DMS 273 (cell line): ENCODE results near the gene MDFI.

ENCODE experiments used
- DNase-seq: peaks from one replicate; lab custom pipeline; 2025; ENCODE audit not compliant: unreplicated experiment; lab: John Stamatoyannopoulos, UW

MDFI gene

DNA sequence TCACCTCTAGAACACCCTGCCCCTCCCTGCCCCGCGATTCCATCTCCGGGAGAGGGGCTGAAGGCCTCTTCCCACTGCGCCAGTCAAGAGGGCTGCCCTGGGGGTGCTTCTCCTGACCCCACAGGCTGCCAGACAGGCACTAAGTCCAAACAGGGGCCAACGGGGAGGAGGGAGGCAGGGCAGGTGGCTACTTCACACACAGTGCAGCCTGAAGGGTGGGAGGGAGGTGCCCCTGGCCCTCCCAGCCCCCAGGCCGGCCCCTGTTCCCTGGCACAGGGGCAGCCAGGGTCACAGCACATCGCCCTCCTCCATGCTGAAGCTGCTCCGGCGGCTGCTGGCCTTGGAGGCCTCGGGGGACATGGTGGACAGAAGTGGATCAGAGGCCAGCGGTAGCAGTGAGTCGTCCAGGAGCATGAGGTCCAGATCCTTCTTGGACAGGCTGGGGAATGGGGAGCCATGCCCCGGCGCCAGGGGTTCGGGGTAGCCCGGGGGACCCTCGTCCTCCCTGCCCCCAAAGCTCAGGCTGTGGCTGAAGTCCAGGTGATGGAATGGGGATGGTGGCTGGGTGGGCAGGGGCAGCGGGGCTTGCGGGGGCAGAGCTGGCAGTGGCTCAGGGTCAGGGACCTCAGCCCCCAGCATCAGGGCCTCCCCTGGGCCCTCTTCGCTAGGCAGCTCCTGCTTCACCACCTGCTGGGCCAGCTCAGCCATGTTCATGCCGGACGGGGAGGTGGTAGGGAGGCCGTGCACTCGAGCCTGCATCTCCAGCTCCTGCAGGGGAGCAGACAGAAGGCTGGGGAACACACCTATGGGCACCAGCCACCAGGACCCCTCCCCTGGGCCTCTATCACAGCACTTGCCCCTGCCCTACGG is 46.3 kb downstream of the MDFI start:
- no peak for DNase-seq

DNA sequence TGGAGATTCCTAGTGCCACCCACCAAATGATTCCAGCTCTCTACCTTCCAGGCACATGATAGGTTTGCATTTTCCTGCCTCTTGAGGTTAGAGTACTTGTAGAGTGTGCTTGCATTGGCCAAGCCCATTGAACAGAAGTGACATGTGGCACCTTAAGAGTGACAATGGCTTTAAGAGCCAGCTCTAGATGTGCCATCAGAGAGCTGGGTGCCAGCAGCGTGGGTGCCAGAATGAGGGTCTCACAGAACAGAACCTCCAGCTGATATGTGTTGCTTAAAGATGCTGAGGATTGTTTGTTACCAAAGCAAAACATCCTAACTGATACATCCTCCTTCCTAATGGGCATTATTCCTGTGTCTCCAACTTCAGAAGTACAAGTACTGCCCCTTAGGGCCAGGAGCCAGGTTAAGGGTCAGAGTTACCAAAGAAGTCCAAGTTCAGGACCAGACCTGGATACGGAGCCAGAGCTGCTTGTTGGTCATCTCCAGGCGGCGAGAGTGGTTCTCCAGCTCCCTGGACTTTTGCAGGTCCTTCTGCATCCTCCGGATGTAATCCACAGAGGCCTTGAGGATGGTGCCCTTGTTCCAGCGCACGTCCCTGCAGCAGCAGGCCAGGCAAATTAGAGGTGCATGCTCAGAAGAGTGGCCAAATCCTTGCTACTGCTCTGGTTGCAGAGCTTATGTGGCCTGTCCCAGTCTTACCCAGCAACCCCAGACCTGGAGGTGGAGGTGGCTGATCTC is 47.5 kb downstream of the MDFI start:
- DNase-seq, result no peak

DNA sequence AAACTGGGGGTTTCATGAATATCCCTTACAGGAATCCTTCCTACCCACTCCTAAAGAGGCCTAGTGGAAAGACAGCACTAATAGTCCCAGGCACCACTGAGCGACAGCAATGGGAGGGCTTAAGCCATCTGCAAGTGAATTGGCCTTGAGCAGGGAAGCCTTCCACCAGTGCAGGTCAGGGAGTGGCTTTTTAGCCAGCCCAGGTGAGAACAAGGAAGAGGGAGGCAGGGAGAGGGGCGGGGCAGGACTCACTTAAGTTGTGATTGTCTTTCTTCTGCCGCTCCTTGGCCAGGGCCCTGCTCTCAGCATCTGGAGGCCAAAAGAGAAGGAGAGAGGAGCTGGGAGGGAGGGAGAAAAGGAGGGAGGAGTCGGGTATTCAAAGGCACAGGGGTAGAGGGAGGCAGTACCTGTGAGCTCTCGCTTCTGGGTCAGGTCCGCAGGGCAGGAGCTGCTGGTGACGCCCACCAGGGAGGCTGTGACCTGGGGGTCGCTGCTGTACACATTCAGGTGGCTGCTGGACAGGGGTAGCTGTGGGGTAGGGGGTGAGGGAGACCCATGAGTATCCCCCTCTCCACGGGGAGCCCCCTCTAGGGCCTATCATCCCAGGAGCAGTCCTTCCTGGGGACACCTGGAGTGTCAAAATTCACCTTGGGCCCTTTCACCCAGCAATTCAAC is 49.4 kb downstream of the MDFI start:
- no peak for DNase-seq

DNA sequence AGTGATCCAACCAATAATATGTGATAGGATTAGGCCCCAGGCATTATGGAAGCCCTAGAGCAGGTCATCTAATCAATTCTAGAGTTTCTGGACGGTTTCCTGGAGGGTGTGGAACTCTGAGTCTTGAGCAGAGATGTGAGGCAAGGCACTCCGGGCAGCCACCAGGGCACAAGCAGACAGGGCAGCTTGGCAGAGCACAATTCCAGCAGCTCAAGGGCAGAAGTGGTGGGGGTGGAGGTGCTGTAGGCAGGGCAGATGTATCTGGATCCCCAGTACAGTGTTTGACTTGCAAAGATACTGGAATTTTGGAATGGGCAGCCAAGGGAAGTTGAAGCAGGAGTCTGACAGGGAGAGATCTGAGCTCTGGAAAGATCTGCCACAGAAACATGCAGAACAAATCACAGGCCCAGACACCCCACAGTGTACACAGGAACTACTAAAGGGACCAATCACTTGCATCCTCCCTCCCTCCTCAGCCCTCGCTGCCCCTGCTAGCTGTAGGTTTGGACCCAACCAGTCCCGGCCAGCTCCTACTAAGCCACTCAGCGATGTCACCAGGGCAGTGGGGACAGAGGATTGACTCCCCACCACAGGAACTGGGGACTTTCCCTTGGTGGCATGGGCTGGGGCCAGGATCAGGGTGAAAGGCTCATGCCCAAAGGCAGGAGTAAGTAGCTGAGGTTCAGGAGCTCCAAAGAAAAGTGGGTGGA is 50.1 kb downstream of the MDFI start:
- DNase-seq, result no peak

DNA sequence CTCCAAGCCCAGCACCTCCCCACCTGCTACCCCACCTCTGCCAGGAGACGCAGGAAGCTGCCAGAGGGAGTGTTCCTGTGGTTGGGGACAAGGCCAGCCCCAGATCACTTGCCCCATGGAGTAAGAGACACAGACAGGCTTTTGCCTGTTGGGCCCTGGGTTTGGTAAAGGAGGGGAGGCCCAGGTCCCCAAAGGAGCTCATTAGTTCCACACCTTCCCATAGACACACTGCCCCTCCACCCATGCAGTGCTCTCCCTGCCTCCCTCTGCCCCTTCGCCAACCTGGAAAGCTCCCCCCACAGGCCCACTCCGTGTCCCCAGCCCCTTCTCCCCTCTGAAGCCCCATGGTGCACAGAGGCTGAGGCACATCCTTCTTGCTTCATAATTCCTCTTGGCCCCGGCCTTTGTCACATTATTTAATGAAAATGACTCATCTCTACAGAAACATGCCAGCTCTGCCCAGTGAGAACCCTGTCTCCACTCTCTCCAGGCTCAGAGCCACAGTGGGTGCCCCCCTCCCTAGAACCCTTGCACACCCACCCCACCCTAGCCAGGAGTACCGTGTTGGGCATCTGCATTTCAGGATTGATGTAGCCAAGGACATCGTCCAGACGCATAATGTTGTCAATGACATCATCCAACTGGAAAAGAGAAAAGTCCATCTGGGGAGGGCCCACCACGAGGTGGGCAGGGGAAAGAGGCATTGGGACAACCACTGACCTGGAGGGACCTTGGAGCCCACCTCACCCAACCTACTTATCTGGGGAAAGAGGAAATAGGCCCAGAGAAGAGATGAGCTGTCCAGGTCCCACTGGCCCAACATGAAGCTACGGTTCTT is 51.1 kb downstream of the MDFI start:
- DNase-seq, result no peak

DNA sequence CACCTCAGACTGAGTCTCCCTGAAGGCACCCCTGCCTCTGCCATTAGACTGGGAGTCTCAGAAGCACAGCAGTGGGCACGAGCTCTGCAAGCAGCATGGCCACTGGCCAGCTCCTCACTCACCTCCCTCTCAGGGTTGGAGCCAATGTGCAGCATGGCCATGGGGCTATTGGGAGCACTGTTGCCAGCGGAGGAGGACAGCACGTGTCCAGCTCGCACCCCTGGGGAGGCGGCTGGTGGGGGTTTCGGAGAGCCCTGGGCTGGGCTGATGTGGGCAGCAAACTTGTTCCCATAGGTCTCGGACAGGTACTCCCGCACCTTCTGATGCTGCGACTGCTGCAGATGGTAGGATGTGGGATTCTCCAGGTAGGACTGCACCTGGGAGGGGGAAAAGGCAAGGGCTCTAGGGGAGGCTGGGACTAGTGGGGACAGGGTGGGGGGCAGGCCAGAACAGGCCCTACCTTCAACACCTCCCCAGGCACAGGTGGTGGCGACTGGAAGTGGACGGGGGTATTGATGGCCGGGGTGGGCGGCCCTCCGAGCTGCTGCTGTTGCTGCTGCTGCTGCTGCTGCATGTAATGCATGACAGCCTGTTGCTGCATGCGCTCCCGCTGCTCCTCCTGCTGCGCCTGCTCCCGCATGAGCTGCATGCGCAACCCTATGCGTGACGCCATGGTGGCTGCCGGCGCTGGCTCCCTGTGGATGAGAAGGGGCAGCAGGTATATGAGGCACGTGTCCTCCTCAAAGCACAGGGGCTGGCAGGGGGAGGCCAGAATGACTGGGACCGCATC is 52.5 kb downstream of the MDFI start:
- DNase-seq, result no peak

DNA sequence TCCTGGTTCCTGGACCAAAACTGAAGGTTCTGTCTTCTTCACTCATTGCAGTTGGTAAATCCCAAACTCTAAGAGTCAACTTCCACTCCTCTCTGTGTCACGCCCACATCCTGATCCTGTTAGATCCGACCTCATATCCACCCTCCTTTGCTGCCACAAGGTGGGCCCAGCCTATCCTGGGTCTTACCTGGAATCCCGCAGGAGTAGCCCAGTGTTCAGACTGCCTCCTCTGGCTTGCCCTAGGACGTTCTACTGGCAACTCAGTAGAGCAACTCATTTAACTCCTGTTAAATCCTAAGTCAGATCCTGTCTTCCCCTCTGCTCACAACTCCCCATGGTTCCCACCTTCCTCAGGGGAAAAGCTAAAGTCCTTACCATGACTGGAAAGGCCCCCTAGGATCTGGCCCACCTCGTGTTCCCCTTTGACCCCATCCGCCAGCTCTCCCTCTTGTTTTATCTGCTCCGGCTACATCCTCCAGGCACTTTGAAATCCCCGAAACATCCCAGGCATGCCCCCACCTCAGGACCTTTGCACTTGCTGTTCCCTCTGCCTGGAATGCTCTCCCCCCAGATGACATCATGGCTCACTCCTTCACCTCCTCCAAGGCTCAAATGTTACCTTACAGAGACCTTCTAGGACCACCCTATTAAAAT is 53.3 kb downstream of the MDFI start:
- DNase-seq, result no peak

DNA sequence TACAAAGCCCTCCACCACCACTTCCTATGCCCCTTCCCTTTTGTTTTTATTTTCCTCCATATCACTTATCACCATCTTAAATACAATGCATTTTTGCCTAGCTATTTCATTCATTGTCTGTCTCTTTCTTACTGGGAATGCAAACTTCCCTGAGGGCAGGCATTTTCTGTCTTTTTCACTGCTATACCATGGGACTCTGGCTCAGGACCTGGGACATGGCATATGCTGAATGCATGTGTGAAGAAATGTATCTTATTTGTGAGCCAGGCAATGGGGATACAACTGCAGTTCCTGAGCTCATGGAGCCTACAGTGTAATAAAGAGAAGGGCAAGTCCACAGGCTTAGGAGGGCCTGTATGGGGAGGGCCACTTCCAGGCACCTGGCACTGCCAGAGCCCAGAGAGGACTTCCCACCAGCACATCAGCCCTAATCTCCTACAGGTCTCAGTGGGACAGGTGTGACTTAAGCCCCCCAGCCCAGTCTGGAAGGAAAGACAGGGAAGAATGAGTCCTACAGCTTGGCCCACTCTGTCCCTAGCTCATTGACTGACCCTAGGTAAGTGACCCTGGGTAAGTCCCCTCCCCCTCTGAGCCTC is 53.9 kb downstream of the MDFI start:
- no peak for DNase-seq

DNA sequence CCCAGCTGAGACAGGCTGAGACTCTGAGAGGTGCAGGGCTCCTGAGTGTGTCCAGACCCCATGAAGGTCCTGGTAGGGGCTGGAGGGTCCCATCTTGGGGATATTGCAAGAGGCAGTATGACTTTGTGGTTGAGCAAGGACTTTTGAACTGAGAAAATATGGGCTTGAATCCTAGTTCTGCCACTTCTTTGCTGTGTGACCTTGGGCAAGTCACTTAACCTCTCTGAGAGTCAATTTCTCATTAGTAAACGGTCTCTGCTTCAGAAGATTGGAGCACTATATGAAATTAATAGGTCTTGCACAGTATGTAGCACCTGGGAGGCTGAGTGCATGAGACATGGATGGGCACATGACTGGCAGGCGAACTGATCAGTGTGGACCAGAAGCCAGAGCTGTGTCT is 54.5 kb downstream of the MDFI start:
- no peak for DNase-seq

DNA sequence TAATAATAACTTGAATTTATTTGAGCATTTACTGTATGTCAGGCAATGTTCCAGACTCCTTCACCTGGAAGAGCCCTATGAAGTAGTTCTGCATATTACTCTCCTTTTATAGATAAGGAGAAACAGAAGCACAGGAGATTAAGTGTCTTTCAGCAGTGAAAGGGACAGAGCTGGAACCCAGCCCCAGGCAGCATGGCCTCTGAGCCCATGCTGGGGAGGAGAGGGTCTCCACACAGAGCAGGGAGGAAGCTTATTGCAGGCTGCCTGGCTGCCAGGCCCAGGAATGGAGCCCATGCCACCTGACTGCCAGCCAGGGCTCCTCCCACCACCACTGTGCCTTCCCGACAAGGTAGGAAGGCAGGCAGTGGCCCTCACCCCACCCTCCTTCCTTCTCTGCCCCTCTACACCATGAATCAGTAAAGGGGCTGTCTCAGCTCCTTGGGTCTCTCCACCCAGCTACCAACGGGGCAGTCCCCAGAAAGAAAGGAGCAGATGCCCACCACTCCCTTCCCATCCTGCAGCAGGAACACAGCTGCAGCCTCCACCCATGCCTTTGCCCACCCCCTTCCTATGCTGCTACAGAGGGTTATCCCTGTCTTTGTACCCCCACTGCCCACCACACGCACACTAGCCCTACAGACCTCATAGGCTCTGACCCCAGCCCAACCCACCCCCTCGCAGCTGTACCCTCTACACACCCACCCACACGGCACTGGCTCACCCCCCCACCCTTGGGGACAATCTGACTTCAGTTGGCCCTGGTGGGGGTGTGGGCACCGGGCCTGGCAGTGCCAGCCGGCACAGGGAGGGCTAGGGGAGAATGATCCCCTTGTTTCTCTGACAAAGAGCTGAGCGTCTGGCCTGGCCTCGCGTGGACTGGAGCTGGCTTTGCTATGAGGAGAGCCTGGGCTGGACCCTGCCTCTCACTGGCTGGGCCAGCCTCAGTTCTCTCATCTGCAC is 55.3 kb downstream of the MDFI start:
- DNase-seq, result no peak

DNA sequence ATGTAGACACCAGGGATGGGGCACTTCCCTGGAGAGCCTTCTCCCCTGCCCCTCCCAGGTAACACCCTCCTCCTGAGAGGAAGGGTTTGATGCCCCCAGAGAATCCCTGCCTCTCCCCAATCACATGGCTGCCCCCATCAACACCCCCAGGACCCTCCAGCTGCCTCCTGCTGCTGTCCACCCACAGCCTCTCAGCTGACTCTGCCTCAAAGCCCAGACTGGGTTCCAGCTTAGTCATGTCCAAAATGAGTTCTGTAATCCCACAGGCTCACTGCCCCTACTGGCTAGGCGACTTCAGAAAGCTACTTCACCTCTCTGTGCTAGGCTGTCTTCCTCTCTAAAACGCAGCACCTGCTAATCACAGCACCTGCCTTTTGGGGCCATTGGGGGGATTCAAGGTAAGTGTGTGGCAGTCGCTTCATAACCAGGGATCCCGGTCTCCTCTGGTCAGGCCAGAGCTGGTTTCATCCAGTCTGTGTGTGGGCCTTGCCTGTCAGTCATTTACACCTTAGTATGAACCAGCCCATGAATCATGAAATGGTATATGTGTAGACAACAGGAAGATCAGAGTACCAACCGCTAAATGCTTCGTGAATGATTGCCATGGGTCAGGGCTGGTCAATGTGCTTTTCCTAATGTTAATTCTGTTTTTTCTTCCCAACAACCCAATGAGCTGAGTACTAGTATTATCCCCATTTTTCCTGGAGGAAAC is 56.7 kb downstream of the MDFI start:
- DNase-seq, result no peak

DNA sequence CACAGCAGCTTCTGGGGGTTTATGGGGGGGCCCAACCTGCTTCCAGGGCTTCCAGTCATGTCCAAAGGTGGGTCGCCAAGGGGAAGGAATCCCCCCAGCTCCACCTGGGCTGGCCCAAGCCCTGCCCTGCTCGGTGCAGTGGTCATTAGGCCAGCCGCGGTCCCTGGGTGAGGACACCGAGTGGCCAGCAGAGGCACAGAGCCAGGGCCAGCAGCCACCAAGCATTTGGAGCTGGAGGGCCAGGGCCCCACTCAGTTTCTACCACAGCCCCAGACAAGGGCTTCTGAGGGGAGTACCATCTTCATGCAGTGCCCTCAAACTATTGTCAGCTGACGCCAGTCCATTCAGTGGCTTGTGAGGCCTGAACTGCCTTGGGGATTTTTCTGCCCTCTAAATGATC is 57.6 kb downstream of the MDFI start:
- DNase-seq, result no peak

DNA sequence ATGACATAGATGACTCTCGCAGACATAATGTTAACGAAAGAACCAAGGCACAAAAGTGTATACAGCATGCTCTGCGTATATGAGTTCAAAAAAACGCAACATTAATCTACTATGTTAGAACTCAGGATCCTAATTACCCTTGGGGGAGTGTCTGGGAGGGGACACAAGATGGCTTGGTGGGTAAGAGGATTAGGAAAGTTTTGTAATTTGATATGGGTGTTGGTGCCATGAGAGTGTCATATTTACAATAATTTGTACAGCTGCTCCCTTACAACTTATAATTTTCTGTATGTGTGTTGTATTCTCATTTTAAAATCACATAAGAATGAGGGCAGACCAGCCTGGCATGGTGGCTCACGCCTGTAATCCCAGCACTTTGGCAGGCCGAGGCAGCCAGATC is 58.5 kb downstream of the MDFI start:
- DNase-seq, result no peak

DNA sequence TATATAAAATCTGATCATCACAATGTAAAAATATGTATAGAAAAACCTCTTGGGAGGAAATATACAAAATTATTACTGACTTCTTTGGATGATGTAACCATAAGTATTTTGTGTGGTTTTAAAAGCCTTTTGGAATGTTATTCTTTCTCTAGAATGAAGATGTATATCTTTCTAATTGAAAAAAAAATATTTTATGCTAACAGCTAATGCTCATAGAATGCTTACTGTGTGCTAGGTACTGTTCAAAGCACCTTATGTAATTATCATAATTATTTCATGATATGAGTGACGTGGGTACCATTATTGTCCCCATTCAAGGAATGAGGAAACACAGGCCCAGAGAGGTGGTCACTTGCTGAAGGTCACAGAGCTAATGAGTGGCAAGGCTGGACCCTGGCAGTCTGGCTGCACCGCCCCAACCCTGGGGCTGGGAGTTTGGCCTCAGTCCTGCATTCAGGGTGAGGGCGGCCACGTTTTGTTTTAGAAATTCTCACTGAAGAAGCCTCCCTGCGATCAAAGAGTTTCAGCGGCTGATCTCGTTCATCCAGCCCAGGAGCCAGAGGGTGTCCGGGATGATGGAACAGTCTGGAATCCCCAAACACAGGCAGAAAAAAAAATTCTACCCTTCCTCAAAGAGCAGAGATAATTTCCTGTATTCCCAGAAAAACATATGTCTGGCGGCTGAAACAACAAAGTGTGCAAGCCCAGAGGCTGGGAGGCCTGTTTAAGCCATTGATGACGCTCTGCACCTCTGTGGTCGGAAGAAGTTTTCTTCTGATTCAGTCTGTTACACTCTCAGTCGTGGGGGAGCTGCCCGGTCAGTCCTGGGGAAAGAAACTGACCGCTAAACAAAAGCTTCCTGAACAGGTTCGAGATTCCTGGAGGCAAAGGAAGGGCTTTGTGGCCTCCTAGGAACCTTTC is 59.9 kb downstream of the MDFI start:
- no peak for DNase-seq

DNA sequence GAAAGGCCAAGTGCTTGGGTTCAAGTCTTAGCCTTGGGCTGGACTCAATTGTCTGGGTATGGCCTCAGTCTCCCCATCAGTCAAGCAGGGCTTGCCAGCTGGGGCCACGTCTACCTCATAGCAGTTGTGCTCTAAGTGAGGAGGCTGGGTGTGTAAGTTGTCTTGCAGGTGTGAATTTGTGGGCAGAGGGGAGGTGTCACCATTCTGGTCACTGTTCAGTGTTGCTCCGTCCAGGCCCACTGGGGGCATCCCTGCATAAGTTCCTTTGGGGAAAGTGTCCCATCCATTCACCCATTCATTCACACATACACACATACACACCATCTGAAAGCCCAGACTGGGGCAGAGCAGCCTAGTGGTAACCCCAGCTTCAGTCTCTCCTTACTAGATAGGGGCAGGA is 60.8 kb downstream of the MDFI start:
- no peak for DNase-seq
